K562 (cell line): ENCODE results near the gene MBD3L4. TPM values are rescaled to one million over a fixed set of nuclear protein-coding genes. Genes with fewer than 3 reads are reported as not detected.

Experiments used
- ARHGAP35 ChIP-seq: fragments of 450-650 bp; IDR thresholded peaks from 2 replicates; pipeline ENCODE4 v1.6.1; 2018; ENCODE audit not compliant: partially characterized antibody
- CHD1 ChIP-seq: fragments of 200-600 bp; sonication (generic); IDR thresholded peaks from one replicate; pipeline ENCODE4 v1.6.1; 2012; ENCODE audit warnings: mild to moderate bottlenecking, moderate library complexity, low read length, inconsistent platforms
- MTA3 ChIP-seq: fragments of 450-650 bp; formaldehyde crosslinking; IDR thresholded peaks from 2 replicates; pipeline ENCODE4 v1.6.1; 2017; ENCODE audit warnings: mild to moderate bottlenecking, borderline replicate concordance
- NCOA6 ChIP-seq: fragments of 450-650 bp; IDR thresholded peaks from 2 replicates; pipeline ENCODE4 v1.6.1; 2017; ENCODE audit warnings: mild to moderate bottlenecking
- PREB ChIP-seq: sonication (generic); formaldehyde crosslinking; IDR thresholded peaks from 2 replicates; pipeline ENCODE4 v1.8.1; 2023; ENCODE audit warnings: mild to moderate bottlenecking, missing genetic modification reagents
- SAFB2 ChIP-seq: fragments of 200-400 bp; formaldehyde crosslinking; IDR thresholded peaks from 2 replicates; pipeline ENCODE4 v1.6.1; 2018; ENCODE audit warnings: borderline replicate concordance, low read length, low read depth, moderate library complexity; ENCODE audit not compliant: severe bottlenecking
- TCF7L2 ChIP-seq: fragments of 150-350 bp; IDR thresholded peaks from 2 replicates; pipeline ENCODE4 v1.6.1; 2016; ENCODE audit warnings: low read depth, mild to moderate bottlenecking, low read length, moderate library complexity
- ZBED1 ChIP-seq: IDR thresholded peaks from 2 replicates; pipeline ENCODE4 v1.6.1; 2014
- ZBTB12 ChIP-seq: fragments of 250-450 bp; sonication (Bioruptor Pico); IDR thresholded peaks from 2 replicates; pipeline ENCODE4 v1.4.0; 2020
- ZBTB2 ChIP-seq: fragments of 450-650 bp; IDR thresholded peaks from 2 replicates; pipeline ENCODE4 v1.6.1; 2016; ENCODE audit warnings: antibody characterized with exemption
- ZHX1 ChIP-seq: fragments of 150-350 bp; conservative IDR thresholded peaks from 2 replicates; pipeline ENCODE4 v1.6.1; 2014; ENCODE audit warnings: low read length
- ZNF785 ChIP-seq: fragments of 250-450 bp; sonication (Bioruptor Pico); IDR thresholded peaks from 2 replicates; pipeline ENCODE4 v1.4.0; 2020; ENCODE audit warnings: mild to moderate bottlenecking
- polyA plus RNA-seq, 8 experiments: library from polyadenylated mRNA; depleted of rRNA in 4 of 8; stranded (reverse) in 5 of 8; unstranded in 3 of 8; fragments of >200 nt; fragmentation: Nextera tagmentation in 2 of 8; fragmentation: Illumina TruSeq in 1 of 8; extraction: Ambion mirVana in 2 of 8; extraction: Trizol in 1 of 8; gene quantifications; 2 replicates each; pipeline versions ENCODE4 v1.2.1 to v1.2.3, GENCODE V29; 2011 to 2014; ENCODE audit warnings: inconsistent platforms in 1 of 8, missing spikeins in 1 of 8
- total RNA-seq, 7 experiments: library from RNA; depleted of rRNA in 6 of 7; stranded (reverse); fragments of >200 nt in 6 of 7; fragmentation: Illumina TruSeq in 2 of 7; extraction: Trizol in 2 of 7; gene quantifications; 2 replicates each; pipeline versions ENCODE4 v1.2.1 to v1.2.3, GENCODE V29; 2011 to 2021; ENCODE audit warnings: low replicate concordance in 1 of 7

Gene MBD3L4
- total and polyA plus RNA-seq, 9 of the 15 experiments (the other 6 are each of a cell fraction or from before 2014, with no cell fraction given) = not detected

DNA sequence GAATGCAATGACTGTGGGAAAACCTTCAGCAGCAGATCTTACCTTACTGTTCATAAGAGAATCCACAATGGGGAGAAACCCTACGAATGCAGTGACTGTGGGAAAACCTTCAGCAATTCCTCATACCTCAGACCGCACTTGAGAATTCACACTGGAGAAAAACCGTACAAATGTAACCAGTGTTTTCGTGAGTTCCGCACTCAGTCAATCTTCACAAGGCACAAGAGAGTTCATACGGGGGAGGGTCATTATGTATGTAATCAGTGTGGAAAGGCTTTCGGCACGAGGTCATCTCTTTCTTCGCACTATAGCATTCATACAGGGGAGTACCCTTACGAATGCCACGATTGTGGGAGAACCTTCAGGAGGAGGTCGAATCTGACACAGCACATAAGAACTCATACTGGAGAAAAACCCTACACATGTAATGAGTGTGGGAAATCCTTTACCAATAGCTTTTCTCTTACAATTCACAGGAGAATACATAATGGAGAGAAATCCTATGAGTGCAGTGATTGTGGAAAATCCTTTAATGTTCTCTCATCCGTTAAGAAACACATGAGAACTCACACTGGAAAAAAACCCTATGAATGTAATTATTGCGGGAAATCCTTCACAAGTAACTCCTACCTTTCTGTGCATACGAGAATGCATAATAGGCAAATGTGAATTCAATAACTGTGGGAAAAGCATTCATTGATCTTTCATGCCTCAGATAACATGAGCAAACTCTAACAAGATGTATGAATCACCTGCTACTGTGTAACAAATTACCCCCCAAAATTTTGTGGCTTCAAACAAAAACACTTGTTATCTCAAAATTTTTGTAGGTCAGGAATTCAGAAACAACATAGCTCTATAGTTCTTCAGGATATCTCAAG, 43.3 kb upstream of the MBD3L4 start (continued):
- TF ChIP-seq ZHX1 (no peak), ZNF785 (CRISPR knock-in tag) (no peak), CHD1 (no peak), SAFB2 (no peak), PREB (CRISPR knock-in tag) (no peak), MTA3 (peak; percentile 71; the same call in 1 of the 2 replicates), TCF7L2 (no peak), ZBTB12 (CRISPR knock-in tag) (no peak), ARHGAP35 (no peak), NCOA6 (no peak), ZBTB2 (no peak), ZBED1 (peak; percentile 54; the same call in 1 of the 2 replicates)
